MV-4-11 (cell line): ENCODE data around the gene ALPI.

Source experiments
- DNase-seq: peaks from one replicate; lab custom pipeline; 2025; lab: John Stamatoyannopoulos, UW

The ALPI gene

DNA sequence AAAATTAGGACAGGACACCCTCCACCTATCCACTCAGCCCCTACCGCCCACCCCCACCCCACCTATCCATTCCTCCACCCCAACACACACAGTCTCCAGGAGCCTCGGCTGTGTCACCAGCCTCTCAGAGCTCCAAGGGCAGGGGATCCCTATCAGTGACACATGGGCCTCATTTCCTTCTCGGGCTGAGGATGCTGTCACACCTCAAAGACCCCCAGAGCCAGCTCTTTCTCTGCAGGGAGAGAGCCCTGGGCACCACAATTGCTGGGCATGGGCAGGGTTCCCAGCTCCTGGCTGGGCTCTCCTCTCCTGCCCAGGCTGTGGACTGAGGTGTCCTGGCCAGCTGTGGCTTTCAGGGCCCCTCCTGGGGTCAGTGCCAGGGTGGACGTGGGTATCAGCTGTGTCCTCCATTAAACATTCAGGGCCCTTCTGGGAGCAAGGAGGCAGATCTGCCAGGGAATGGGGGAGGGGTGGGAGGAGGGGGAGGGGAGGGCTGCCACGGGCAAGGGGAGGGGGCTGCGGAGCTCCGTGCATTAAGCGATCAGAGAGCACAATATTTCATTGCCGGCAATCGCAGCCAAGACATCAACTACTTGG is 45.9 kb downstream of the ALPI start:
- DNase-seq, result no peak

DNA sequence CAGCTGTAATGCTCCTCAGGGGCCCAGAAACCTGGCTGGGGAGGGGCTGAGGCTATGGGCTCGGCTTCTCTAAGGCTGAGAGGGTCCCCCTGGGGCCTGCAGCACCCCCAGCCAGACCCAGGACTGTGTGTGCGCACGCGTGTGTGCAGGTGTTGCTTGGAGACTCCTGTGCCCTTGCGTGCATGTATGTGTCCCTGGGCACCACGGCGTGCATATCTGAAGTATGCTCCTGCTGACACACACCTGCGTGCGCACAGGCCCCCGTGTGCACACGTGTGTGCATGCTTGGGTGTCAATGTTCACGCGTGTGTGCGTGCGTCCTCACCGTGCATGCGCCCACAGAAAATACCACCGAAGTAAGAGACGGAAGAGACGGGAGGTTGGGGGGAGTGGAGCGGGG is 46.6 kb downstream of the ALPI start:
- DNase-seq, result no peak

DNA sequence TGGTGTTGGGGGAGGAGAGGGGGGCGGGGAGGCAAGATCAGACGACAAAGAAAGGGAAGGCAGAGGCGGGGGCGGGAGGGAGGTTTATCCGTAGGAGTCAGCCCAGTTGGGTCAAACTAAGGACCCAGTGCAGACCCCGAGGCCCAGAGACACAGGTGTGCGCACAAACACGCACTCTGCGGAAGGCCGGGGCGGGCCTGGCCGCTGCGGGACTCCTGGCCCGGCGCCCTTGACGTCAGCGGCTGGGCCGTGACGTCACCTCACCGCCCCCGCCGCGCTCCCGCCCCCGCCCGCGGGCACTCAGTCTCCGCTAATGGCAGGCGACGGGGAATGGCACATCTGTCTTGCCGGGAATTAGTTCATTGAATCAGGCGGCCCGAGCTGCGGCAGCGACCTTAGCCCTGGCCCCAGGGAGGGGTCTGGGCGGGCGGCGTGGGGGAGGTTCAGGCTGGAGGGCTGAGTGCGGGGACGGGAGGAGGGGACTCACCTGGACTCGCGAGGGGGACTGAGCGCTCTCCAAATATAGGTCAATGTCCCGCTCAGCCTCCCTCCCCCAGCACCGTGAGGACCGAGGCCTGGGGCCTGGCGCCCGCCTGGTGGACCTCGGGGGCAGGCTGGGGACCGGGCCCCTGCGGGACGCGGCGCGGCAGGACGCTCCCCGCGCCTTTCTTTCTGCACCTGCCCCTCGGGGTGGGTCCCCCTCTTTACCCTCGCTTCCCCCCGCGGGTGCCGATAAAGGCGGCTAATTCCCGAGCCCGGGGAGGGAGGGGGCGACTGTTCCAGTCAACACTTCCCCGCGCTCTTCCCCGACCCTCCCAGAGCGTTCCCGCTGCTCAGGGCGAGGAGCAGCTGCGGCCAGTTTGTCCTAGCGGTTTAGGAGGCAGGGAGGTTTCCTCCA is 47.2 kb downstream of the ALPI start:
- DNase-seq, result no peak

DNA sequence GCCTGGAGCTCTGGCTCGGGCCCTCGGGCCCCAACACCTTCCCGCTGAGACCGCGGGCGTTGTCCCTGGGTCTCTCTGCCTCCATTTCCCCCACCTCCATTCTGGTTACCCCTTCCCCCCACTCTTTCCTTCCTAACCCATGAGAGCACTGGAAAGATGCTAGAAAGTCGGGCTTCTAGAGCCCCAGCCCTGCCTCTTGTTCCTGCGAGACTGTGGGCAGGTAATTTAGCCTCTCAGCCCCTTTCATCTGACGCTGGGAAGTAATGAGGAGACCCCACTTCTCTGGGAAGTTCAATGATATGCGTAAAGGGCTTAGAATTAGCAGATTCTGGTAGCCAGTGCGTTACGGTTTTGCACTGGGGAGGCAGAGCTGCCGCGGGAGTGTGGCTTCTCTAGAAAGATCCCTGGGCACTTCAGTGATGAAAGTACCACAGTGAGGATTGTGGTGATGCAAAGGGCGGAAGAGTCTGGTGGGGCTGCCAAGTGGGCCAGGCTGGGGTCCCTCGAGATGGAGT is 47.9 kb downstream of the ALPI start:
- no peak for DNase-seq

DNA sequence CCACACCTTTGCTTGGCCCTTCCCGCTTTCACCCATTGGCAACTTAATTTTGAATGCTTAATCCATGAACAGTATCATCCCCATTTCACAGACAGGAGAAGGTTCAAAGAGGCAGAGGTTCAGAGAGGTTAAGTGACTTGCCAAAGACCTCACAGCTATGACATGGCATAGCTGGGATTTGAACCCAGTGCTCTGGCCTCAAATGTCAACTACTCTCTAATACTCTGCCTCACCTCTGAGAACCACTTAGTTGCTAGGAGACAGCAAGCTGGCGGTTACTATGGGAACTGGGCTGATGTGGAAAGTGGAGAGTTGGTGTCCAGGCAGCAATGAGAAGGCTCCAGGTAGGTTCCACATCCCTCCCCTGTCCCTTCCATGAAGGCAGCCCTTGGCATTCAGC is 48.5 kb downstream of the ALPI start:
- DNase-seq, result no peak

DNA sequence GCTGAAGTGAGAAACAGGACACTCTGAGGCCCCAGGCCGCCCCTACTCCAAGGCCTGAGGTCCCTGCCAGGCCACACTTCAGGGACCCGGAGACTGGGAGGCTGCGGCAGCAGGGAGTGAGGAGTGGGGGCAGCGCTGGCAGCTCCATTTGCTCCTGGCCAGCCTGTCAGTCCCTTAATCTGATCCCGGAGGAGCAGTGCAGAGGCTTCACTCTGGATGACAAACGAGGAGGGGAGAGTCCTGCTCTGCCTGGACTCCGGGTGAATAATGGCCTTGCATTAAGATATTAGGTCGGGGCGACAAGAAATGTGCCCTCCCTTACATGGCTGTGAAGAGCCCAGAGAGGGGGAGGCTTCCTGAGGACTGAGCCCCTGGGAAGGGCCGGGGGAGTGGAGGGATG is 49.9 kb downstream of the ALPI start:
- DNase-seq, result no peak

DNA sequence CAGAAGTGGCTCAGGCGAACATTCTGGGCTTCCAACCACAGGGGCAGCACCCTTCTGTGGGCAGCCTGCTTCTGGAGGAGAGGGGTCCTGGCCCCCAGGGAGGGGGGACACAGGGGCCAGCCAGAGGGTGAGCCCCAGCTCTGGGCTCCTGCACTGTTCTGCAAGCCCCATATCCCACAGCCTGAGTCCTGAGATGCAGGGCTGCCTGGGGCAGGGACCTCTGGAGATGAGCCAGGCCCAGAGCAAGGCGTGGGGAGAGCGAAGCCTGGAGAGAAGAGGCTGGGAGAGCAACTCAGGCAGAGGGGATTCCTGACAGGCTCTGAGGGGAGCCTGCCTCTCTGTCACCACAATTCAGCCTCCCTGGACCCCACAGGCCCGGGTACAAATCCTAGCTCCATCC is 50.8 kb downstream of the ALPI start:
- DNase-seq, result no peak

DNA sequence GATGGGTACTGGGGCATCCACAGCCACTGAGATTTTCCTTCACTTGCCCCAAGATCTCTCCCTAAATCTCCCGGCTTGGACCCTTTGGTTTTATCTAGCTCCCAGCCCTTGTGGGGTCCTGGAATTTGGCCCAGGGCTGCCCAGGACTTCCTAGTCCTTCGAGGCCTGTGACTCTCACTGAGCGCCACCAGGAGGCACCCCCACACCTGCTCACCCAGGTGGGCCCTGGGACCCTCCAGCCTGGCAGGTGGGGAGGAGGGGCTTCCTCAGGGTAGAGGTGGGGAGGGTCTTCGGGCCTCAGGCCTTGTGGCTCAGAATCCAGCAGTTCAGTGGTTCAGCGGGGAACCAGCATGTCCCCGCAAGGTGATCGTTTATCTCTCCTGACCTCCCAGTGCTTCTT is 52.3 kb downstream of the ALPI start:
- DNase-seq, result no peak
